Upper lobe of right lung (tissue), 1 donor: Measurements from ENCODE around the gene NUDT8. TPM values are rescaled to one million over a fixed set of nuclear protein-coding genes. Genes with fewer than 3 reads are reported as not detected.

ENCODE experiments used
- ATAC-seq: fragments of 200-7000 bp; cut with Tn5 transposase; one replicate; pipeline ENCODE4 v1.9.1; 2020; ENCODE audit warnings: mild to moderate bottlenecking, moderate library complexity
- DNase-seq: peaks from one replicate; pipeline ENCODE4 v3.0.0-alpha.2; 2020
- H3K27ac ChIP-seq: fragments of 200-600 bp; one replicate; pipeline ENCODE4 v1.8.0; 2022
- H3K27me3 ChIP-seq: fragments of 200-600 bp; one replicate; pipeline ENCODE4 v1.8.0; 2022; ENCODE audit warnings: mild to moderate bottlenecking
- H3K36me3 ChIP-seq: fragments of 200-600 bp; one replicate; pipeline ENCODE4 v1.8.0; 2022
- H3K4me1 ChIP-seq: fragments of 200-600 bp; one replicate; pipeline ENCODE4 v1.8.0; 2022
- H3K4me3 ChIP-seq: fragments of 200-600 bp; one replicate; pipeline ENCODE4 v1.8.0; 2022; ENCODE audit warnings: mild to moderate bottlenecking
- H3K9me3 ChIP-seq: fragments of 200-600 bp; one replicate; pipeline ENCODE4 v1.8.0; 2022
- intact Hi-C: fragments of 100-400 bp; cut with DNase I; formaldehyde crosslinking; loops from one replicate; pipeline ENCODE4 v1.11.0; 2022
- total RNA-seq: library from RNA; stranded (reverse); fragmentation: NEBNext Ultra II Directional; extraction: Animal tissue kit (Norgen Biotek cat#: 25700); gene quantifications from one replicate; pipeline ENCODE4 v1.2.1, GENCODE V29; 2021
- TF ChIP-seq, protein P1 (sequence below): fragments of 200-600 bp; IDR thresholded peaks from one replicate; pipeline ENCODE4 v1.8.0; 2022; ENCODE audit warnings: antibody characterized with exemption
- donor health status: DM: no; HTN: yes; CAD: no; lungs with severe emphysema.

Gene NUDT8
- total RNA-seq, 1 donor from 2014 or later, result 12.2 TPM

DNA sequence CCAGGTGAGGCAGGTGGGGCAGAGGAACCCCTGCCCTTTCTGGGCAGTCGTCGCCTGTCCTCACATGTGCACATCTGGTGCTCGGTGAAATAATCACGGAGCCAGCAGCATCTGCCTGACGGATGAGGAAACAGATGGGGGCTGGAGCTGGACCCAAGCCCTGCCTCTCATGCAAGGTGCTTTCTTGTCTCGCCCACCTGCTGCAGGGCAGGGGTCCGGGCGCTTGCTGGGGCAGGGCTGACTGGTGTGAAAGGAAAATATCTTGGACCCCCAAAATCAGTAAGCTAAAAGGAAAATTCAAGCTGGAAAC lies 41.4 kb upstream of the NUDT8 start:
- Histone ChIP-seq H3K36me3 (no peaks in the 10 kb centered on the region), H3K9me3 (no peaks in the 10 kb centered on the region), H3K4me3 (no peak overlapping the region), H3K4me1 (no peaks in the 10 kb centered on the region), H3K27ac (no peak overlapping the region), H3K27me3 (peaks cover 5% of the 10 kb centered on the region)
- DNase-seq (no peak), ATAC-seq (no peak)
- intact Hi-C loops, result no loop called here
- TF ChIP-seq, protein P1, sequence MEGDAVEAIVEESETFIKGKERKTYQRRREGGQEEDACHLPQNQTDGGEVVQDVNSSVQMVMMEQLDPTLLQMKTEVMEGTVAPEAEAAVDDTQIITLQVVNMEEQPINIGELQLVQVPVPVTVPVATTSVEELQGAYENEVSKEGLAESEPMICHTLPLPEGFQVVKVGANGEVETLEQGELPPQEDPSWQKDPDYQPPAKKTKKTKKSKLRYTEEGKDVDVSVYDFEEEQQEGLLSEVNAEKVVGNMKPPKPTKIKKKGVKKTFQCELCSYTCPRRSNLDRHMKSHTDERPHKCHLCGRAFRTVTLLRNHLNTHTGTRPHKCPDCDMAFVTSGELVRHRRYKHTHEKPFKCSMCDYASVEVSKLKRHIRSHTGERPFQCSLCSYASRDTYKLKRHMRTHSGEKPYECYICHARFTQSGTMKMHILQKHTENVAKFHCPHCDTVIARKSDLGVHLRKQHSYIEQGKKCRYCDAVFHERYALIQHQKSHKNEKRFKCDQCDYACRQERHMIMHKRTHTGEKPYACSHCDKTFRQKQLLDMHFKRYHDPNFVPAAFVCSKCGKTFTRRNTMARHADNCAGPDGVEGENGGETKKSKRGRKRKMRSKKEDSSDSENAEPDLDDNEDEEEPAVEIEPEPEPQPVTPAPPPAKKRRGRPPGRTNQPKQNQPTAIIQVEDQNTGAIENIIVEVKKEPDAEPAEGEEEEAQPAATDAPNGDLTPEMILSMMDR, result no peak

DNA sequence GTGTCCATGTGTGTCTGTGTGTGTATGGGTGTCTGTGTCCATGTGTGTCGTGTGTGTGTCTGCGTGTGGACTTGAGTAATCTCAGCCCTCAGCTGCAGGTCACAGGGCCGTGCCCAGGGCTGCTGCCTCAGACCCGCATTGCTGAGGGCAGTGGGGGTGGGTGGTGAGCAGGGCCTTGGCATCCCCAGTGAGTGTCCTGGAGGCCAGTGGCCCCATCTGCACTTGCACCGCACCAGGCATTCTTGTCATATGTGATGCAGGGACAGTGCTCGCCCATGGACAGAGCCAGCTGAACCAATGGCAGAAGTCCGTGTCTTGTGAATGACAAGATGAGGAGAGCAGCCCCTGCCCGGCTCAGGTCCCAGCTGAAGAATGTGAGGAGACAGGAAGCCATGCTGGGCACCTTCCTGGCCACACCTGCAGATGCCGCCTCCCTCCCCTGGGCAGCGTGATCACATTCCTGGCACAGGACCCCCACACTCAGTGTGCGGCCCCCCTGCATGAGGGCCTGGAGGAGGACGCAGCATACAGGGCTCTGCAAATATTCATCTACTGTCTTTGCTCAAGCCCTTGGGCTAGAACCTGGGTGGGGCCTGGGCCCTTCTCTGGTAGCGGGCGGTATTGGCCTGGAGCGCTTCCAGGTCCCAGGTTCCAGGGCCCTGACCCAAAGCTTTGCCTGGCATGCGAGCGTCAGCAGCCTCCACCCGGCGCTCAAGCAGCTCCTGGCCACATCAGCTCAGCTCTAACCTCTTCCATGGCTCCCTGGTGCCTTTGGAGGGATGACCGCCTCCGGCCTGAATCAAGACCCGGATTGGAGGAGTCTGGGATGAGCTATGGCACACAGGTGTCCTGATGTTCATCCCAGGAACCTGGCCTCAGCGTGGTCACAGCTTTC lies 40.8 kb upstream of the NUDT8 start:
- H3K4me1 ChIP-seq, result no peaks in the 10 kb centered on the region

DNA sequence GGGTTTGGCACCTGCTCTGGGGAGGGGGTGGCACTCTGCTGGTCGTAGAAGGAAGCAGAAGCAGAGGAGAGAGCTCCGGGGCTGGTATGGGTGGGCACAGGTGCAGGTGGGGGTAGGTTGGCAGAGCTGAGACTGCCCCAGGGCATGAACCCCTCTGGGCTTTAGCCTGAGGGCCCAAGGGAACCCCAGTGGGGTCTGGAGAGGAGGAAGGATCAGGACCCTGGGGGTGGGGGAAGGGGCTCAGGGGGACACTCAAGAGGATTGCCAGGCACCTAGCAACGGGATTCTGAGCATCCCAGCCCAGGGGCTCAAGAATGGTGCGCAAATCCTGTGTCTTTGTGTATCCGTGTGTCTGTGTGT lies 38.4 kb upstream of the NUDT8 start:
- Histone ChIP-seq H3K4me1 (no peaks in the 10 kb centered on the region), H3K36me3 (no peaks in the 10 kb centered on the region), H3K9me3 (no peaks in the 10 kb centered on the region), H3K27me3 (no peaks in the 10 kb centered on the region), H3K27ac (no peak overlapping the region), H3K4me3 (no peak overlapping the region)
- DNase-seq, result no peak
- ATAC-seq, result no peak
- TF ChIP-seq, protein P1, result no peak
- intact Hi-C loops, result no loop called here

More for the DNA sequence above, 40.8 kb upstream of the NUDT8 start:
- H3K9me3 ChIP-seq, result no peaks in the 10 kb centered on the region
- TF ChIP-seq, protein P1, result no peak
- peak; percentile 53 for DNase-seq
- no peaks in the 10 kb centered on the region for H3K36me3 ChIP-seq
- intact Hi-C loops, result no loop called here
- no peak overlapping the region for H3K4me3 ChIP-seq
- H3K27ac ChIP-seq, result no peak overlapping the region
- peaks cover 5% of the 10 kb centered on the region for H3K27me3 ChIP-seq
- no peak for ATAC-seq

DNA sequence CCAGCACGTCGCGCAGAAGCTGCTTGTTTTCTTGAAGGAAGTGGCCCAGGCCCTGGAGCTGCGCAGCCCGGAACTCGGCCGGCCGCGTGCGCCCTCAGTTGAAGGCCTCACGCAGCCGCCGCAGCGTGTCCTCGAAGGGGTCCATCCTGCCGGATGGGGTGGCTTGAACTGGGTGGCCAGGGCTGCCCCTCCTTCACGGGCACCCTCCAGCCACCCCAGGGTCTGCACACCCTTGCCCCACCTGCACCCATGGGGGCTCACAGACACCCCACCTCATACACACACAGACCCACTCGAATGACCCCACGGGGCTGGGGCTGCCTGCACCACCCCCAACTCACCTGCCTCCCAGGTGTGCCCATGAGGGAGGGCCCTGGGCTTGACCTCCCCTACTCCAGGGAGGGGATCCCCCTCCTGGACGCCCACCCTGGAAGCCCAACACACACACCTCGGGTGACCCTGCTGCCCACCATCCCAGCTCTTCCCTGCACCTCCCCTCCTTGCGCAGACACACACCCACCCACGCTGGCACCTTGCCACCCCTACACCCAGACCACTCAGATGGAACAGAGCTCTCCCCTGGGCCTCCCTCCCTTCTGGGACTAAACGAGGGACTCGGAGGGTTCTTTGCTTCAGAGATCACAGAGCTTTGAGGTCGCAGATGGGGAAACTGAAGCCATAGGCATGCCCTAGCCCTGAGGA lies 37.9 kb upstream of the NUDT8 start:
- Histone ChIP-seq H3K36me3 (no peaks in the 10 kb centered on the region), H3K27me3 (no peaks in the 10 kb centered on the region), H3K4me1 (no peaks in the 10 kb centered on the region), H3K9me3 (no peaks in the 10 kb centered on the region), H3K4me3 (no peak overlapping the region), H3K27ac (no peak overlapping the region)
- intact Hi-C loops, result no loop called here
- peak; percentile 64 for DNase-seq
- no peak for ATAC-seq
- TF ChIP-seq, protein P1, result no peak

DNA sequence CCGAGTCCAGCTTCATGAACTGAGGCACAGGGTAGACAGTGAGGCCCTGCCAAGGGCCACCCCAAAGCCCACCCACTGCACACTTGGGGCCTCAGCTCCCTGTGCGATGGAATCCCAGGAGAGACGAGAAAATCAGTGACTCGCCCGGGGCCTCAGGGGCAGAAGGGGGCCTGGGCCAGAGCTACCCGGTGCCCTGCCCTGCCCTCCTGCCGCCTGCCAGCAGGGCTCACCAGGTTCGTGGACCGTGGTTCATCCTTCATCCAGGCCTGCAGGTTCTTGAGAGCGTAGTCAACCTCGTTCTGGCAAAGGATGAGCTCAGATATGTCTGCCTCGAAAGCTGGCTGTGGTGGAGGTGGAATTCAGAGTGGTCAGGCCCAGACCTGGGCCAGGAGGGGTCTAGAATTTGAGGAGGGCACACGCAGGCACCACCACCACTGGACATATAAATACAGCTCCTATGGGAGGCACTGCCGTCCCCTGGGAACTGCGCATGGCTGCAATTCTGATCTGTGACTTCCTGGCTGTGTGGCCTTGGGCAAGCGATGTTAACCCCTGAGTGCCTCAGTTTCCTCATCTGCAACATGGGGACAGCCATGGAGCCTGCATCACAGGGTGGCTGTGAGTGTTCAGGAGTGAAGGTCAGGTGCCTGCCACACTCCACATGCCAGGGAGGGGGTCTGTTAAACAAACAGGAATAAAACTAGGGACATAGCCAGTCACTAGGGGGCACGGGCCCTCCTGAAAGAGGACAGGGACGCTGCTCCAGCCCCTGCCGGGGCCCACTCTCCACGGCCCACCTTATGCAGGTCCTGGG lies 37.1 kb upstream of the NUDT8 start:
- no peaks in the 10 kb centered on the region for H3K4me1 ChIP-seq
- no peak overlapping the region for H3K4me3 ChIP-seq
- DNase-seq (peak; percentile 51), ATAC-seq (no peak)
- H3K9me3 ChIP-seq, result no peaks in the 10 kb centered on the region
- H3K36me3 ChIP-seq, result no peaks in the 10 kb centered on the region
- H3K27ac ChIP-seq, result no peak overlapping the region
- H3K27me3 ChIP-seq, result no peaks in the 10 kb centered on the region
- TF ChIP-seq, protein P1, result no peak
- intact Hi-C loops, result no loop called here
